Prostate gland (tissue), 2 donors: ENCODE measurements around the gene OSCP1. TPM values are rescaled to one million over a fixed set of nuclear protein-coding genes. Genes with fewer than 3 reads are reported as not detected.

Experiments
- DNase-seq: peaks from one replicate; pipeline ENCODE4 v3.0.0-alpha.2; 2019; ENCODE audit warnings: low spot score
- H3K27ac ChIP-seq, 2 donors: fragments of 200-600 bp; sonication (generic); 2 replicates each; pipeline ENCODE4 v1.5.1; 2017 to 2019
- H3K27me3 ChIP-seq: fragments of 200-600 bp; sonication (generic); replicated peaks from 2 replicates; pipeline ENCODE4 v1.5.1; 2019; ENCODE audit not compliant: insufficient read depth
- H3K36me3 ChIP-seq, 2 donors: fragments of 200-600 bp; sonication (generic); 1 replicate in 1 of 2; 2 replicates in 1 of 2; pipeline versions ENCODE4 v1.5.1 to v1.8.1; 2017 to 2019
- H3K4me1 ChIP-seq: fragments of 200-600 bp; sonication (generic); replicated peaks from 2 replicates; pipeline ENCODE4 v1.5.1; 2019
- H3K4me3 ChIP-seq, 2 donors: fragments of 200-600 bp; sonication (generic); 2 replicates each; pipeline ENCODE4 v1.5.1; 2017 to 2019
- H3K9me3 ChIP-seq: fragments of 200-600 bp; sonication (generic); 2 replicates; pipeline ENCODE4 v1.5.1; 2017
- POLR2A ChIP-seq: fragments of 450-650 bp; IDR thresholded peaks from one replicate; pipeline ENCODE4 v1.6.1; 2016; ENCODE audit warnings: antibody characterized with exemption, mild to moderate bottlenecking
- POLR2AphosphoS5 ChIP-seq: sonication (generic); formaldehyde crosslinking; IDR thresholded peaks from one replicate; pipeline ENCODE4 v1.6.1; 2017; ENCODE audit warnings: antibody characterized with exemption
- WGBS: methylation state at CpG from one replicate; pipeline ENCODE4 v1.1.5; 2018; 5-methylcytosine and 5-hydroxymethylcytosine counted together
- intact Hi-C: fragments of 100-400 bp; cut with DNase I; formaldehyde crosslinking; loops from one replicate; pipeline ENCODE4 v1.14.2; 2022
- total RNA-seq, 2 donors: library from RNA; depleted of rRNA; stranded (reverse); fragments of >200 nt; gene quantifications; one replicate each; pipeline ENCODE4 v1.1.0, GENCODE V29; 2016
- TF ChIP-seq, protein P1 (sequence below), 4 experiments: fragments of 200-600 bp in 2 of 4; fragments of 450-650 bp in 2 of 4; sonication (generic) in 2 of 4; IDR thresholded peaks; 1 replicate in 3 of 4; 2 replicates in 1 of 4; pipeline ENCODE4 v1.5.1; 2016 to 2019; ENCODE audit warnings: antibody characterized with exemption in 4 of 4, mild to moderate bottlenecking in 2 of 4, moderate library complexity in 2 of 4

Gene OSCP1
- total RNA-seq, 2 donors from 2014 or later = 16.7 to 25.6 TPM

- H3K4me1 ChIP-seq = no peaks in the 10 kb centered on the region
- intact Hi-C loops = no loop called here
- no peaks in the 10 kb centered on the region for H3K27me3 ChIP-seq
- no peaks in the 10 kb centered on the region for H3K36me3 ChIP-seq
- 9% methylated on average over 6 of the region's 6 CpGs for WGBS
- H3K9me3 ChIP-seq = no peaks in the 10 kb centered on the region
- peak overlapping the region; percentile 59 to 71 for H3K4me3 ChIP-seq
- no peak for DNase-seq
- TF ChIP-seq, protein P1, sequence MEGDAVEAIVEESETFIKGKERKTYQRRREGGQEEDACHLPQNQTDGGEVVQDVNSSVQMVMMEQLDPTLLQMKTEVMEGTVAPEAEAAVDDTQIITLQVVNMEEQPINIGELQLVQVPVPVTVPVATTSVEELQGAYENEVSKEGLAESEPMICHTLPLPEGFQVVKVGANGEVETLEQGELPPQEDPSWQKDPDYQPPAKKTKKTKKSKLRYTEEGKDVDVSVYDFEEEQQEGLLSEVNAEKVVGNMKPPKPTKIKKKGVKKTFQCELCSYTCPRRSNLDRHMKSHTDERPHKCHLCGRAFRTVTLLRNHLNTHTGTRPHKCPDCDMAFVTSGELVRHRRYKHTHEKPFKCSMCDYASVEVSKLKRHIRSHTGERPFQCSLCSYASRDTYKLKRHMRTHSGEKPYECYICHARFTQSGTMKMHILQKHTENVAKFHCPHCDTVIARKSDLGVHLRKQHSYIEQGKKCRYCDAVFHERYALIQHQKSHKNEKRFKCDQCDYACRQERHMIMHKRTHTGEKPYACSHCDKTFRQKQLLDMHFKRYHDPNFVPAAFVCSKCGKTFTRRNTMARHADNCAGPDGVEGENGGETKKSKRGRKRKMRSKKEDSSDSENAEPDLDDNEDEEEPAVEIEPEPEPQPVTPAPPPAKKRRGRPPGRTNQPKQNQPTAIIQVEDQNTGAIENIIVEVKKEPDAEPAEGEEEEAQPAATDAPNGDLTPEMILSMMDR (IDR thresholded peaks at IDR 0.05) = no peak
- TF ChIP-seq POLR2AphosphoS5 = no peak
- TF ChIP-seq POLR2A = no peak
- peak overlapping the region; percentile 78 to 89 for H3K27ac ChIP-seq
Measured at GRCh38 chr1:36463463-36463802, 13.2 kb upstream of the OSCP1 start.

DNA sequence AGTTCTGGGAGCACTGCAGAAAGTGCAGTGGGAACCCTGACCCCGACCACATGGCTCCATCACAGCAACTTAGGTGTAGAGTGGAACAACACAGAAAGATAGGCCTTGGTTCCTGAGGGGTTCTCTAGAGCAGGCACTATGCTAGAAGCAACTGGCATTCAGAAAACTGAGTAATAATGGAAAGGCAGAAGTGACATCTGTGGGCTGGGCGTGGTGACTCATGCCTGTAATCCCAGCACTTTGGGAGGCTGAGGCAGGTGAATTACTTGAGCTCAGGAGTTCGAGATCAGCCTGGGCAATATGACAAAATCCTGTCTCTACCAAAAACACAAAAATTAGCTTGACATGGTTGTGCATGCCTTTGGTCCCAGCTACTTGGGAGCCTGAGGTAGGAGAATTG, 8.7 kb upstream of the OSCP1 start:
- H3K36me3 ChIP-seq = peaks cover 0 to 11% of the 10 kb centered on the region in 2 donors
- intact Hi-C loops = no loop called here
- no peaks in the 10 kb centered on the region for H3K9me3 ChIP-seq
- no peak overlapping the region for H3K27ac ChIP-seq
- H3K4me3 ChIP-seq = no peak overlapping the region
- no peaks in the 10 kb centered on the region for H3K4me1 ChIP-seq
- no peak for TF ChIP-seq POLR2AphosphoS5
- TF ChIP-seq, protein P1 (IDR thresholded peaks at IDR 0.05) = no peak
- no peak for TF ChIP-seq POLR2A
- DNase-seq = no peak
- no peaks in the 10 kb centered on the region for H3K27me3 ChIP-seq
- 82% methylated on average over 3 of the region's 3 CpGs for WGBS

DNA sequence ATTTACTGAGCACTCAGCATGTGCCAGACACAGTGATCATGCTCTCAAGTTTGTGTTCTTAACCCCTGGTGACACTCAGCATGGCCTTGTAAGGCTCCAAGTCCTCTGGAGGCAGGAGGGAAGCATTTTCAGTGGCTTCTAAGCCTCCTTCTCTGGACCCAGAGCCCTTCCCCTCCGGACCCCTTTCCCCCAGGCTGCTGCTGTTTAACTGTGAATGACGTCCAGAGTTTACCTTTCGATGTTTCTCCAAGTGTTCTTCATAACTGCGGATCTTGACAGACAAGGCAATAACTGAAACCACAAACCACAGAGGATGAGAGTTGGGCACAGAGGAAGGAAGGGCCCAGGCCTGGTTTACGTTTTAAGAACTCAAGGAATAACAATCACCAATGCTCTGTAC, 7.4 kb upstream of the OSCP1 start:
- no peaks in the 10 kb centered on the region for H3K9me3 ChIP-seq
- WGBS = 62% methylated on average over 5 of the region's 5 CpGs

GRCh38 chr1:36456391-36456928, 6.2 kb upstream of the OSCP1 start:
- no peak for DNase-seq
- intact Hi-C loops = no loop called here
- no peaks in the 10 kb centered on the region for H3K4me1 ChIP-seq
- TF ChIP-seq, protein P1 (IDR thresholded peaks at IDR 0.05) = no peak
- no peak for TF ChIP-seq POLR2A
- TF ChIP-seq POLR2AphosphoS5 = no peak
- H3K4me3 ChIP-seq = no peak overlapping the region
- no peaks in the 10 kb centered on the region for H3K9me3 ChIP-seq
- H3K36me3 ChIP-seq = peaks cover 0 to 11% of the 10 kb centered on the region in 2 donors
- no peak overlapping the region for H3K27ac ChIP-seq
- no peaks in the 10 kb centered on the region for H3K27me3 ChIP-seq

More for the DNA sequence above, 7.4 kb upstream of the OSCP1 start:
- Histone ChIP-seq H3K27me3 (no peaks in the 10 kb centered on the region), H3K4me3 (no peak overlapping the region), H3K27ac (no peak overlapping the region), H3K4me1 (no peaks in the 10 kb centered on the region), H3K36me3 (peaks cover 0 to 11% of the 10 kb centered on the region in 2 donors)
- no peak for DNase-seq
- TF ChIP-seq POLR2AphosphoS5 = no peak
- no peak for TF ChIP-seq POLR2A
- intact Hi-C loops = no loop called here

DNA sequence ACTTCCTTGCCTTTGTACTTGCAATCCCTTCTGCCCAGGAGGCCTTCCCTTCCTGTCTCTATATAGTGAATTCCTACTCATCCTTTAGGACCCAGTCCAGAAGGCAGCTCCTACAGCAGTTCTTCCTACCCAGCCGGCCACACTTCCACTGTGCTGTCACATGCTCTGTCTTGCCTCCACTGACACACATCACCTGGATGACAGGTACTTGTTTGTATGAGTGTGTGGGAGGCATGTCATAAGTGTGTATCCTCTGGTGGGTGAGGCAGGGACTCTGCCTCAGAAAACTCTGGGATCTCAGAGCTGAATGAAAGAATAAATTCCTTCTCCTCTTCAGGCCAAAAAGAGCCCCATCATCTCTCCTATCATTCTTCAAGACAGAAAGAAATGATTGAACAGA, 5.1 kb upstream of the OSCP1 start:
- peaks cover 0 to 11% of the 10 kb centered on the region in 2 donors for H3K36me3 ChIP-seq
- H3K27me3 ChIP-seq = no peaks in the 10 kb centered on the region
- no peak overlapping the region for H3K4me3 ChIP-seq
- no peak overlapping the region for H3K27ac ChIP-seq
- no peak for DNase-seq
- no peaks in the 10 kb centered on the region for H3K9me3 ChIP-seq
- TF ChIP-seq POLR2AphosphoS5 (no peak), POLR2A (no peak)
- TF ChIP-seq, protein P1 (IDR thresholded peaks at IDR 0.05) = no peak
- intact Hi-C loops = no loop called here
- WGBS = 53% methylated on average over 1 of the region's 1 CpG
- no peaks in the 10 kb centered on the region for H3K4me1 ChIP-seq
